ENCODE measurements around the gene TBC1D28.
"Not testable (repeated sequence)": the region's sequence is repeated elsewhere in the genome, so short reads cannot be mapped to it uniquely, and the experiment has no call there.

Gene TBC1D28

DNA sequence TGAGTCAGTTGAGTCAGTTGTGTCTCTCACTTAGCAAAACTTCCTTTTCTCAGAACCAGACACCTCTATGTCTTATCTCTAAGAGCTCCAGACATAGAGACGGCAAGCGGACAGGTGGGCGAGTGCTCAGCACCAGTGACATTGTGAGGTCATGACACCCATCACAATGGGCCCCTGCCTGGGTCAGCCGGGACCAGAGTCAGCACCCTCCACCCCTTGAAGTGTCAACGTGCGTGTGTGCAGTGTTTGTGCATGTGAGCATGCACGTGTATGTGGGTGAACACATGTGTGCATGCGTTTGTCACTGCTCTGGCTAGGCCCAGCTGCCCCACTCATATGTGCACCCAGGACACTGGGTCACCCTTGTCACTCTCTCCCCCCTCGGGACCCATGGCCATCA, at the start of gene TBC1D28:
Gene TBC1D28 (minus strand): TSS at position 101 of the 400 bp plus-strand sequence. CDS start 3,039 bp downstream, outside the sequence.
- in situ Hi-C loops (cut with MboI; ENCODE audit: low sequenced_read_pairs): not testable (repeated sequence)

DNA sequence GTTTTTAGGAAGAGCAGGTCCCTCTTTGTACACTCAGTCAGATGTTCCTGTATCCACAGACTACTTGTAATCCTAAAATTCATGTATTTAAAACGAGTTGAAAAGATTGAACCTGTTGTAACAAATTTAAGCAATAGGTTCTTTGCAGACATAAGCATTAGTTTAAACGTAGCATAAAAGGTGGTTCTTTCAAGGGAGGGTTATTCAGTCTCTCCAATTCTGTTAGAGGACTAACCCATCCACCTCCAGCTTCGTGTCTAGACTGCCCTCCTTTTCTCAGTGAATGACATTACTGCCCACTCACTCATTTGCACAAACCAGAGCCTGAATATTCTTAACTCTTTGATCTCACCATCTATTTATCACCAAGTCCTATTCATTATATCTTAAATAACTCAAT, 38.5 kb upstream of the TBC1D28 start:
- in situ Hi-C loops (cut with MboI; ENCODE audit: low sequenced_read_pairs): not testable (repeated sequence)

DNA sequence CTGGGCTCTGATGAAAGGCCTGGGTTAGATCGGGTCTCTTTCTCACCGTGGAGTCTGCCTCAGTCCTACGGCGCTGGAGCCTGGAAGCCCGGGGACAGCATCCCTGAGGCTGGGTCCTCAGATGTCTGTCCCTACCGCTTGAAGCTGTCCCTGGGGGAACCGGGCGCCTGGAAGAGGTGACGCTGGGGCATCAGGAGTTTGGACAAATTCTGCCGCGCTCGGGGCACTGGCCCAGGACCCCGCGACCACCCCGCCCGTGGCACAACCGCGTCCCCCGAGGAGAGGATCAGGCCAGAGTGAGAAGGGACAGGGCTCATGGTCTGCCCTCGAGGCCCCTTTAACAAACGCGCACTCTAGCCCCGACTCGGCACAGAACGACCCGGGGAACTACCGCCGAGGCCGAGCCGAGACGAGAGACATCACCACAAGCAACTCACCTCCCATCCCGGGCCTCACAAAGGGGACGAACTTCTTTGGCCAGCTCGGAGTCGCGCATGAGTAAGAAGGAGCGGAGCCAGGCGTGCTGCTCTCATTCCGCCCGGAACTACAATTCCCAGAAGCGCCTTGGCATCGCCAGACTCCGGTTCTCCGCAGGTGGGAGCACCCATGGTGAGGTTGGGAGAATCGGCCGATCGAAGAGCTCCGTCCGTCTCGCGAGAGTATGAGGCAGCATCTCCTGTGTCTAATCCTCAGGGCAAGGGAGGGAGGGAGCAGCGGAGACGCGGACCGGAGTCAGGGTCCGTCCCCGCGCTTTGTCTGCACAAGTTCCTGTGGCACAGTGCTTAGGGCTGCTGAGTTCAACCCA, 37.8 kb upstream of the TBC1D28 start, which contains the start of gene FOXO3B:
Gene FOXO3B (minus strand): TSS at position 548 of the 805 bp plus-strand sequence. CDS start 663 bp downstream, outside the sequence.
- in situ Hi-C loops (cut with MboI; ENCODE audit: low sequenced_read_pairs): not testable (repeated sequence)

DNA sequence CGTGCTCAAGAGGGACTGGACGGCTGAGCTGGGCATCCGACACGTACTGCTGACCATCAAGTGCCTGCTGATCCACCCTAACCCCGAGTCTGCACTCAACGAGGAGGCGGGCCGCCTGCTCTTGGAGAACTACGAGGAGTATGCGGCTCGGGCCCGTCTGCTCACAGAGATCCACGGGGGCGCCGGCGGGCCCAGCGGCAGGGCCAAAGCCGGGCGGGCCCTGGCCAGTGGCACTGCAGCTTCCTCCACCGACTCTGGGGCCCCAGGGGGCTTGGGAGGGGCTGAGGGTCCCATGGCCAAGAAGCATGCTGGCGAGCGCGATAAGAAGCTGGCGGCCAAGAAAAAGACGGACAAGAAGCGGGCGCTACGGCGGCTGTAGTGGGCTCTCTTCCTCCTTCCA, 33.2 kb upstream of the TBC1D28 start:
- in situ Hi-C loops (cut with MboI; ENCODE audit: low sequenced_read_pairs): not testable (repeated sequence)

DNA sequence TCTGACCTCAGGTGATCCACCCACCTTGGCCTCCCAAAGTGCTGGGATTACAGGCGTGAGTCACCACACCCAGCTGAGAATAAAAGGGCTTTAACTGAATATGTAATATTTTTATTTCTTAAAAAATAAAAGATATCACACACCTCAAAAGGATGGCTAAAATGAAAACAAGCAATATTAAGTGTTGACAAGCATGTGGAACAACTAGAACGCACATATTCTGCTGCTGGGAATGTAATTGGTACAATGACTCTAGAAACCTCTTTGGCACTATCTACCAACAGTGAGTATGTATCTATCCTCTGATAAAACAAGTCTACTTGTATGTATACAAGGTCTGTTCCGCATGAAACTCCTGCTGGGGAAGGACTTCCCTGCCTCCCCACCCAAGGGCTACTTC, 32.7 kb upstream of the TBC1D28 start:
- in situ Hi-C loops (cut with MboI; ENCODE audit: low sequenced_read_pairs): not testable (repeated sequence)

DNA sequence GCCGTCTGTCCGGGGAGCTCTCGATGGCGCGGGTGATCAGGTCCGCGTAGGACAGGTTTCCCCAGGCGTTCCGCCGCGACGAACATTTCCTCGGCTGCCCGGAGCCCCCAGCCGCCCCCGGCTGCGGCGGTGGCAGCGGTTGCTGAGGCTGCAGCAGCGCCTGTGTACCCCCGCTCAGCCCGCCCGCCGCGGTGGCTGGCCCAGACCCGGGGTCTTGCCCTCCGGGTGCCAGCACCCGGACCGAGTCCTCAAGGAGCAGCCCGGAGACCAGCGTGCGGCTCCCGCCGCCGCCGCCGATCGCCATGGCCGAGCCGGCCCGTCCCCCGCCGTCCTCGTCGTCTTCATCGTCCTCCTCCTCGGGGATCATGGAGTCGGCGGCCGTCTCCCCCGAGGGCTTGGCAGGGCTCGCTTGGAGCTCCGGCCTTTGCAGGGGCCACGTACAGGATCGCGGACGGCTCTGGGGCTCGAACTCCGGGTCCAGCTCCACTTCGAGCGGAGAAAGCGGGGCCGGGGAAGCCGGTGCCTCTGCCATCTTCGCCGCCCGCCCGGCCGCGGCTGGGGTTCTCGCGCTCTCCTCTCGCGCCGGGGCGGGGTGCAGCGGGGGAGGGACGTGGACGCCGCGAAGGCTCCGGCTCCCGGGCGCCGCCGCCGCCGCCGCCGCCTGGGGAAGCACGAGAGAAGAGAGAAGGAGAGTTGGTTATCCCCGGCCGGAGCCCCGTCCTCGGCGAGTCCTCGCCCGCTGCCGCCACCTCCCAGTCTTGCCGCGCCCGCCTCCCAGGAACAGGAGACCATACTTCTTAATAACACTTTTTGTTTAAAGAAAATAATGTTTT, 28.4 kb upstream of the TBC1D28 start:
- in situ Hi-C loops (cut with MboI; ENCODE audit: low sequenced_read_pairs): not testable (repeated sequence)

DNA sequence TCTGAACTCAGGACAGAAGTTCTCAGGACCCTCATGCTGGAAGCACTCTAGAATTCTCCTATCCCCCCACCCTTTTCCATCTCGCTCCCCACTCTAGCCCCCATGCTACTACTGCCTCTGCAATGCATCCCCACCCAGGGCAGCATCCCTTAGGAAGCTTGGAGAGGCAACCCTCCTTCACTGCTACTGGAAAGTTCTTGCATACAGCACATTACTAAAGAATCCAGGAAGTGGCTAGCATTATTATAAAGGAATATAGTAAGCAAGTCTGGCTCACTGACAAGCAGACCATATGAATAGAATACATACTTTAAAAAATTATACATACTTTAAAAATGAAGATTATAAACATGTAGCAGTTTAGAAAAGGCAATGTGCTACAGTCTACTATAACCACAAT, 24.4 kb upstream of the TBC1D28 start:
- in situ Hi-C loops (cut with MboI; ENCODE audit: low sequenced_read_pairs): not testable (repeated sequence)

DNA sequence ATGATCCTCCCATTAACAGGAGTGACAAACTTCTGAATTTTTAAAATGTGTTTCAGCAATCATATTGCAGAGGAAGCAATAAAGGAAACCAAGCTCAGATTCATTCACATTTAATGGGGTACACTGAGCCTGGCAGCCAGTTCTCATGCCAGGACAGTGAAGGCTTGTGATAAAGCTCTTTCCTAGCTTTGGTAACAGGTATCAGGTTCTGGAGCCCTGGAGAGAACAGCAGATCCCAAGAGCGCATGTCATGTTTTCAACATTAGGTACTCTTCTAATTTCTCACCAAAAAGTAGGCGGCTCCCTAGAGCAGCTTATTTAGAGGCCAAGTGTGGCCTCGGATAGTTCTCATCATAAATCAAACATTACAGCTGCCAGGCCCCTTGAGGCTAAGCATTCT, 23.3 kb upstream of the TBC1D28 start:
- in situ Hi-C loops (cut with MboI; ENCODE audit: low sequenced_read_pairs): not testable (repeated sequence)

DNA sequence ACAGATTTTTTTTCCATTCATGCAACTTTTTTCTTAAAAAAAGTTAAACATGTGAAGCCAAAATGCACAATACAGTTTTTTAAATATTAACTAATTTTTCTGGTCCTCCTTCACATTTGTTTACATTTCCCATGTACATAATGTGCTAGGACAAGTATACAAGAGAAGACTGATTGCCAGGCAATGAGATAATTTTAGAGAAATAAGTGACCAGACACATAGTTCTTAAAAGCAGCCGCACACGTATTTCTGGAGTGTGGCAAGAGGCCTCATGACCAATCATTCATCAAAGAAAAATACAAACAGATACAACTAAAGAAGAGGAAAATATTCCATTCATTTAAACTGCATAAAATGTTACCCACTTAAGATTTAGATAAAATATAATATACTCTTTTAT, 22.1 kb upstream of the TBC1D28 start:
- in situ Hi-C loops (cut with MboI; ENCODE audit: low sequenced_read_pairs): not testable (repeated sequence)

DNA sequence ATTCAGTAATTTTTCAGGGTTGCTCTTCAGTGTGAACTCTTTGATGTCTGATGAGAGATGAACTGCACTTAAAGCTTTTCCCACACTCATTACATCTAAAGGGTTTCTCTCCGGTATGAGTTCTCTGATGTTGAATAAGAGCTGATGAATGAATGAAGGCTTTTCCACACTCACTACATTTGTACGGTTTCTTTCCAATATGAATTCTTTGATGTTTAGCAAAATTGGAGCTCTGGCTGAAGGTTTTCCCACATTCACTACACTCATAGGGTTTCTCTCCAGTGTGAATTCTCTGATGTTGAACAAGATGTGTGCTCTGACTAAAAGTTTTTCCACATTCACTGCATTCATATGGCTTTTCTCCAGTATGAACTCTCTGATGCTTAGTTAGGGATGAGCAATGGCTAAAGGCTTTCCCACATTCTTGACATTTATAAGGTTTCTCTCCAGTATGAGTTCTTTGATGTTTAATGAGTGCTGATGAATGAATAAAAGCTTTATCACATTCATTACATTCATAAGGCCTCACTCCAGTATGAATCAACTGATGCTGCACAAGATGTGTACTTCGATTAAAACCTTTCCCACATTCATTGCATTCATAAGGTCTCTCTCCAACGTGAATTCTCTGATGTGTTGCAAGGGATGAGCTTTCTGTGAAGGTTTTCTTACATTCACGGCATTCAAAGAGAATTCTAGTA, 17.9 kb upstream of the TBC1D28 start:
- in situ Hi-C loops (cut with MboI; ENCODE audit: low sequenced_read_pairs): not testable (repeated sequence)

DNA sequence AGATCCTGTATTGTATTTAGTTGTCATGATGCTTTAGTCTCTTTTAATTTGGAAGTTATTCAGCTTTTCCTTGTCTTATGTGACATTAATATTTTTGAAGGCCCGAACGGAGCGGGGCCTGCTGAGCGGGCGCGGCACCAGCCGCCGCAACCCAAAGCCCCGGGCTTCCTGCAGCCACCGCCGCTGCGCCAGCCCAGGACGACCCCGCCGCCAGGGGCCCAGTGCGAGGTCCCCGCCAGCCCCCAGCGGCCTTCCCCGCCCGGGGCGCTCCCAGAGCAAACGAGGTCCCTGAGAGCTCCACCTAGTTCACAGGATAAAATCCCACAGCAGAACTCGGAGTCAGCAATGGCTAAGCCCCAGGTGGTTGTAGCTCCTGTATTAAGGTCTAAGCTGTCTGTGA, 5.9 kb upstream of the TBC1D28 start:
- in situ Hi-C loops (cut with MboI; ENCODE audit: low sequenced_read_pairs): not testable (repeated sequence)

DNA sequence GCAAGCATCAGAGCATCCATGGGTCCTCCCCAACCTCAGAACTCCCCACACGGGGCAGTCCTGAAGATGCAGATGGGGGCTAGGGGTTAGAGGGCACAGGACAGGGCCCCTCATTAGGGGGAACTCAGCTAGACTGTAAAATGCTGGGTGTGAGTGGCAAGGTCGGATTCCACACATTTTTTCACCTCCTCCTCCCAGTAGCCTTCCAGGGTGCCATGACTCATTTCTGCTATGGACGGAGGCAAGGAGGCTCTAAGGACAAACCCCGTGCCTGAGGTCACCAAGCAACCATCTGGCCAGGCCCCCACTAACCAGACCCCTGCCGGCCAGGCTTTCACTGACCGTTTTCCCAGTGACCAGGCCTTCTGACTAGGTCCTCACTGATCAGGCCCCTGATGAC, 1.1 kb downstream of the TBC1D28 start:
- in situ Hi-C loops (cut with MboI; ENCODE audit: low sequenced_read_pairs): not testable (repeated sequence)

DNA sequence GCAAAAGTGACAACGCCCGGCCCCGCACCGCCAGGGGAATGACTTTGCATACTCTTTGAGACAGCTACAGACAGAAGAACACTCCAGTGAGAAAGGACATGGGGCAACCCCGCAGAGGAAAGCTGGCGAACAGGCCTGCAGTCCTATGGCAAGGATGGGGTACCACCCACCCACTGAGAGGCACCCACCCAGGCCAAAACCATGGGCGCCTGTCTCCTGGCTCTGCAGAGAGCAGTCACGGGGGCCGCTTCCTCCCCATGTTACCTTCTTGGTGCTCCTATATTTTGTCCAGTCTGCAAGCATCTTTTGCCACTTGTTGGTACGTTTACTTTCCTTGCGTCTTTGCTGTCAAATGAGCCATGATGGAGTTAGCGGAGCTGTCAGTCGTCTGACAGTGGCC, 5.8 kb downstream of the TBC1D28 start:
- in situ Hi-C loops (cut with MboI; ENCODE audit: low sequenced_read_pairs): not testable (repeated sequence)

DNA sequence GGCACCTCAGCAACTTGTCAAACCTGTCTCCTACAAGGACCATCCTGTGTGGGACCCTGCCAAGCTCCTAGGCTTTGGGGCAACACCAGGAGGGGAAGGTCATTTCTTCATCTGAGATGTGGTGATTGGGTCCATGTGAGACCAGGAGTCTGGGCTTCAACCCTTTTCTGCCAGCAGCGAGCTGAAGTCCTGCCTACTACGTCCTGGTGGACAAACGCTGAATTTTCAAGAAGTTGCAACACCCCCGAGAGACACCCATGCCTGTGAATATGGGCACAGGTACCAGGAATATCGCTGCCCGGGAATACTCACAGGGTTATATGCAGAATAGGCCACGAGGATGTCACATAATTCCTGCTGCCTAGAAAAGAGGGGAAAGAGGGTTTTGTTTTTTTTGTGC, 8.0 kb downstream of the TBC1D28 start:
- in situ Hi-C loops (cut with MboI; ENCODE audit: low sequenced_read_pairs): not testable (repeated sequence)

DNA sequence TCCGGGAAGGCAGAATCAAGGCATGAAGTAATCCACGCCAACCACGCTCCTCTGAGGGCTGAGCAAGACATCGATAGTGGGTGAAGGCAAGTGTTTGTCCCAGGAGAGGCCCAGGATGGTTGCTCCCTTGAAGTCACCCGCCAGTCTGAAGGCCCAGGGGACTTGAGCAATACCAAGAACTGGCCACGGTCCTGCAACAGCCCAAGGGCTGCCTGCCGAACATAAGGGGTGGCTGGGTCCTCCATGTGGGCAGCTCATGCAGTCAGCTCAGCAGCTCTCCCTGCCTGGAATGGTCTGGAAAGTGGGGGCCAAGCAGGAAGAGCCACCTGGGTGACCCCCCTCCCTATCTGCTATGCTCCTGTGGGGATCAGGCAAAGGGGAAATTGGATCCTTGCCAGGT, 8.4 kb downstream of the TBC1D28 start:
- in situ Hi-C loops (cut with MboI; ENCODE audit: low sequenced_read_pairs): not testable (repeated sequence)

DNA sequence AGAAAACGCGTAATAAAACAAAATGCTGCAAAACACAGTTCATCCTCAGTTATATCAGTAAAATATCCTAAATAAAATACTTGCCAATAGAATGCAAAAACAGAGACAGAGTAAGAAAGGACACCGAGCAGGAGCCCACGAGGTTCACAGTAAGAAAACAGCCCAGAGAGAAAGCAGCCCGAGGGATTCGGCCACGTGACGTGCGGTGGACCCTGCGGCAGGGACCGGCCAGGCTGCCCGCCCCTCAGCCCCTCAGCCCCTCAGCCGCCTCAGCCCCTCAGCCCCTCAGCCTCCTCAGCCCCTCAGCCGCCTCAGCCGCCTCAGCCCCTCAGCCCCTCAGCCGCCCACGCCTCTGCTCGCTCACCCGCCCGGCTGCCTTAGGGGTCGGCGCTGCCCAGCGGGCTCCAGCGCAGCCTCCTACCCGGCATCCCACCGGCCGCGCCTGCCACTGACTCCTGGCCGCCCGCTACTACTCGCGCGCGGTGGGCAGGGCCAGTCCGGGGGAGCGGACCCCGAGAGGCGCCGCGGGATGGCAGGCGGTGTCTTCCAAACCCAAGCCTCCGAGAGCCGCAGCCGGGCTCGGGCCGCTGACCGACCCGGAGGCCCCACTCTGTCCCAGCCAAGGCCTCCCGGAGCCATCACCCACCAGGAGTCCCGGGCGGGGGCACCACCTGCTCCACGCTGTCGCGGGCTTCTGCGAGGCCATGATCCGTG, 9.5 kb downstream of the TBC1D28 start:
- in situ Hi-C loops (cut with MboI; ENCODE audit: low sequenced_read_pairs): not testable (repeated sequence)

DNA sequence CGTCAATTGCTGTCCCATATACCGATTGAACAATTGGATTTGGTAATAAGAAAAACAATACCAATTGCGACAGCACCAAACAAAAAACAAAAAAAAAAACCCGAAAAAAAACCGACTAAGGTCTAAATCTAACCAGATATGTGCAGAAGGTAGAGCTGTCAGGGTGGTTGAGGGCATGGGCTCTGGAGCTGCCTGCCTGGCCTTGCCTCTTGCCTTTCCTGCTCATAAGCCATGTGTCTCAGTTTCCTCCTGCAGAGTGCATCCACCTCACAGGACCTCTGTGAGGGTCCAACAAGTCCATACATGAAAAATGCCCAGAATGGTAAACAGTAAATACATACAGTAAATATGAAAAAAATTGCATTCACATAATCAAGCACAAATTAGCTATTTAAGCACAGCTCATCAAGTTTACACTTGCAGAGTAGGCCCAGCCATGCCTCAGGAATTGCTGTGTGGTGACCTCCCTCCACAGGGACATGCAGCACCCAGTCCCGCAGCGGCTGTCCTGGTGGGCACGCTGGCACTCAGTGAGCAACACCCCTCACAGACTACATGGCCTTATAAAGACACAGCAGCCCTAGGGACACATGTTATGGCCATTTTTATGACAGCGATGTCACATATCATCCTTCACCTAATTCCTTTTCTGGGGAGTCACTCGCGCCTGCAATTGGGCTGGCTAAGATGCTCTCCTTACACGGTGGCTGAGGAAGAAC, 17.9 kb downstream of the TBC1D28 start:
- in situ Hi-C loops (cut with MboI; ENCODE audit: low sequenced_read_pairs): no loop called here

DNA sequence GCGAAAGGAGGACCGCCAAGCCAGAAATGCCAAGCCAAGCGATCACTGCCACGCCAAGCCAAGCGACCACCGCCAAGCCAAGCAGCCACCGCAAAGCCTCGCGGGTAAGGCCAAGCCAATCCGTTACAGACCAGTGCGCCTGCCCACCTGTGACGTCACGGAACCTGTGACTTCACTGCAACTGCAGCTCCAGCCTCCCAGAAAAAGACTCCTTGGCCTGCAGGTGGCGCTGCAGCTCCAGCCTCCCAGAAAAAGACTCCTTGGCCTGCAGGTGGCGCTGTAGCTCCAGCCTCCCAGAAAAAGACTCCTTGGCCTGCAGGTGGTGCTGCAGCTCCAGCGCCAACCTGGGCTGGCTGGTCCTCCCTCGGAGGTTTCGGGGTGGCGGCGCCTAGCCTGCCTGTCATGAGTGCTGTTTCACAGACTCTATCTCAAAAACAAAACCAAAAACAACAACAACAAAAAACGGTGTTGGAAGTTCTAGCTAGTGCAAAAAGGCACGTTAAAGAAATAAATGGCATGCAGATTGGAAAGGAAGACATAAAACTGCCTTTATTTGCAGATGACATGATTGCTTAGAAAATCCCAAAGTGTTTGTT, 18.6 kb downstream of the TBC1D28 start:
- in situ Hi-C loops (cut with MboI; ENCODE audit: low sequenced_read_pairs): not testable (repeated sequence)

DNA sequence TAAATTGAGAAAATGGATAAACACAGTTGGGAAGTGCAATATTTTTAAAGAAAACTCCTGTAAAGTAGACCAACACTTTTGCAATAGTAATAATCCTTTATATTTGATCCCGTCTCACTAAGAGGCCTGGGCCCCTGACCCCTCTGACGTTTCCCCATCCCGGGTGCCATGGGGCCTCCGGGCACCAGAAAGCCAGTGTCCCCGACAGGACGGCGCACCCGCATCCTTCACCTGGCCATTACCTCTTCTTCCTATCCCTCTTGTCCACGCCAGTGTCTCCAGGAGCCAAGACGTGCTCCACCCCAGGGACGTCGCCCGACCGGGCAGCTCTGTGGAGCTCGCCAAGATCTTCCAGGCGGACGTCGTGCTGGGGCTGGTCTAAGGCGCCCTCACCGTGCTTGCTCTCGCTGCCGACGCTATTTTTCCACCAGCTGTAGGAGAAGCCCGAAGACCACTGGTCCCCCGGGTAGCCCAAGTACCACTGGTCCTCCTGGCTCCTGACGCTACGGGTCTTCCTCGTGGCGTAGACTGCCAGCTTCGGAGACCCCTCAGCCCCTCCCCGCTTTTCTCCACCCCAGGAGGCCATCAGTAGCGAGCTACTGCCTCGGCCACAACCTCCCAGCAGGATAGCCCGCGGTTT, 19.2 kb downstream of the TBC1D28 start:
- in situ Hi-C loops (cut with MboI; ENCODE audit: low sequenced_read_pairs): not testable (repeated sequence)
